GM18507 (cell line): Measurements from ENCODE around the gene ANGPTL3.

ENCODE experiments used
- DNase-seq: peaks from one replicate; pipeline ENCODE4 v3.0.0; 2011; ENCODE audit warnings: low read depth; ENCODE audit not compliant: insufficient read length; ENCODE audit errors: extremely low spot score
- FAIRE-seq: peaks from 2 replicates; lab custom pipeline; 2011; peaks lifted over from hg19 to GRCh38; lab: Jason Lieb, UNC

Gene ANGPTL3

DNA sequence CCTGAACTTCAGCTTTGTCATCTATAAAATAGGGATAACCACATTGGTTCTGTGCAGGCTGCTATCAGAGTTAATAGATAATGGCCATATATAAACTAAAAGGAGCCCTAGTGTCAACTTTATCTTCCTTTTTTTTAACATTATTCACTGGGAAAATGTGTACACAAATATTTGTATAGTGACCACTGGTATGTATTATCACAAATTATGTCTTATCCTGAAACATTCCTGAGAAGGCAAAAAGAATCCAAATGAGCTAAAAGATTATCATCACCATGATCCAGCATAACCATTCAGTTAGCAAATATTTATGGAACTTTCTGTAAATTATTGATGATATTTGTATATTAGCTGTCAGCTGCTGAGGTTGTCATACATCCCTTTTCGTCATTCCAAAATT is 16.6 kb downstream of the ANGPTL3 start:
- DNase-seq (no peak), FAIRE-seq (no peak)

DNA sequence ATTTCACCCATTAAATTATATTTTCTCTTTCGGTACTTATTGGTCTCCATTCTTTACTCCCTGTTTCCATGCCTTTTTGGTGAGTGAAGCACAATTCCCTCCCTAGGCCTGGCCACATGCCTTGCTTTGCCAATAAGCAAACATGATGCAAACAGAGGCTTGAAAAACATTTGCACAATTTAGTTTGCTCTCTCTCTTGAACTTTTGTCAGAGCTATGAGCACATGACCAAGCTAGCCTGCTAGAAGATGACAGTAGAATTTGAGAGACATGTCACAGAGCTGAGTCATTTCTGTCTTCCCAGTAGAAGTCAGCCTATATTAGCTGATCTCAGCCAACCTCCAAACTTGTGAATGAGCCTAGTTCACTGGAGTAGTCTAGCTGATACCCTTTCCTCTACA is 24.6 kb downstream of the ANGPTL3 start:
- peak; percentile 75 for FAIRE-seq
- DNase-seq = no peak

DNA sequence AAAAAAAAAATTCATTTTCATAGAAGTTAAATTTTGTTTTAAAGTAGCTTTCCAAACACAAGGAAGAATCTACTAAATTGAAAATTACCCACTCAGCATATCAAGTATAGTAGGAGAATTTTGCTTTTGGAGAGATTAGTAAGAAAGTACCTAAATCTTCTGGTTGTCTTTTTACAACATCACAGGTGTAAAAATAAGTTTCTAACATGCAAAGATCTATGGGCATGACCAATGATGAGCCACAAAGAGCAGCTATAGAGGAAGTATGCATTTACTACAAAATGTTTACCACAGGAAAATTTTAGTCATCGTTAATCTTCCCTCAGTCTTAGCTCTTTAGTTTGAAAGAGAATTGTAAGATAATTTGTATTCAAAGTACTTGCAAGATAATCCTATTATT is 28.1 kb downstream of the ANGPTL3 start:
- DNase-seq = no peak
- peak; percentile 56 for FAIRE-seq

DNA sequence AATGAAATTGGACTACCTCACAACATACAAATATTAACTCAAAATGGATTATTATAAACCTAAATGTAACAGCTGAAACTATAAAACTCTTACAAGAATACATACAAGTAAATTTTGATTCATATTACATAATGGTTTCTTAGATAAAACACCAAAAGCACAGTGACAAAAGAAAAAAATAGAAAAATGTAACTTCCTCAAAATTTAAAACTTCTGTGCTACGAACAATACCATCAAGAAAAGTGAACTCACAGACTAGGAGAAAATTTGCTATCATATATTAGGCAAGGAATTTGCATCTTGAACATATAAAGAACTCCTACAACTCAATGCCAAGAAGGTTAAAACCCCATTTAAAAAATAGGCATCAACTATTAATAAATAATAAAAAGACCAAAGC is 31.2 kb downstream of the ANGPTL3 start:
- FAIRE-seq (no peak), DNase-seq (no peak)

DNA sequence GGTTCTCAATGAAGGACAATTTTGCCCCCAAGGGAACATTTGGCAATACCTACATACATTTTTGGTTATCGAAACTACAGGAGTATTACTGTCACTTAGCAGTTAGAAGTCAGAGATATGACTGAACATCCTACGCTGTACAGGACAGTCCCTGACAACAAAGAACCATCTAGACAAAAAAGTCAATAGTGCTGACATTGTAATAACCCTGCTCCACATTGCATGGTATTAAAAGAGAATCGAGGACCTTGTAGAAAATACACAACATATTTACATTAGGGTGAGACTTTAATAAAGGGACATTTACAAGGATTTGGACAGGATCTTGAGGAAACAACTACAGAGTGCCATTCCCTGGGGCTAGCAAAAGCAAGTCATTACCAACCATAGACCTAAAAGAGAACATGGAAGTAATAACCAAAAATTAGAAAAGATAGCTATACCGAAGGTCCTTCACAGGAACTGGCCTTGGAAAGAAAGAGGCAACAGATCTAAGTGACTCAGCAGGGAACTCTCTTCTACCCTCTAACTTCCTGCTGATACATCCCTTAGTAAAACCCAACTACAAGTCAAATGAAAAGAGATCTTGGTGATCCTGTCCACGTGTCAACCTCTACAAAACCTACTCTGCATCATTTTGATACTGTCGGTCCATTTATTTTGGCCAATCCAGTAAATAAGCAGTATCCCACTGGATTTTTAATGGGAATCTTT is 40.2 kb downstream of the ANGPTL3 start:
- no peak for FAIRE-seq

DNA sequence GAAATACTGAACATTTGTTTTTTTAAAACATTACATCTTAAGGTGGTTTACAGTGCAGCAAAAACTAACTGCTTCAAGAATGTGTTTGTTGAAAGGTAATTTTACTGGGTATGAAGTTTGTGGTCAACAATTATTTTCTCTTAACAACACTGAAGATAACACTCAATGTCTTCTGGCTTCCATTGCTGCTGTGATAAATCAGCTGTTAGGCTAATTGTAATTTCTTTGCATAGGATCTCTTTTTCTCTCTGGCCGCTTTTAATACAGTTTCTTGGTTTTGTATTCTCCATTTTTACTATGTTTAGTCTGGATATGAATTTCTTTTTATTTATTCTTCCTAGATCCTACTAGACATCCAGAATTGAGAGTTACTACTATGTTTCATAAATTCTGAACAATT is 46.0 kb downstream of the ANGPTL3 start:
- FAIRE-seq (no peak), DNase-seq (no peak)

More for the DNA sequence above, 40.2 kb downstream of the ANGPTL3 start:
- no peak for DNase-seq

DNA sequence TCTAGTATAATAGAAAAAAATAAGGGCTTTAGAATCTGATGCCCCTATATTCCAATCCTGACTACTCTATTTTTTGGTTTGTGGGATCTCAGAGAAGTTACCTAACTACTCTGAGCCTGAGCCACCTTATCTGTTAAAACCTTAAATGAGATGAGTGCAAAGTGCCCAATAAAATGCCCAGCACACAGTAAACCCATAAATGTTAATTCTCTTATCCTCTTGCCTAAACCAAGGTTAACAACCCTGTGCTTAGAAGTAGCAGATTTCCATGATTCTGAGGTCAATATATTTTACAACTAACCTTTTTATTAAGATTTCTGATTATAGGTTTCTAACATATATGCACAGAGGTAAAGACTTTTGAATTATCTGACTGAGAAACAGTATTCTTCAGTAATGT is 55.1 kb downstream of the ANGPTL3 start:
- FAIRE-seq = no peak

DNA sequence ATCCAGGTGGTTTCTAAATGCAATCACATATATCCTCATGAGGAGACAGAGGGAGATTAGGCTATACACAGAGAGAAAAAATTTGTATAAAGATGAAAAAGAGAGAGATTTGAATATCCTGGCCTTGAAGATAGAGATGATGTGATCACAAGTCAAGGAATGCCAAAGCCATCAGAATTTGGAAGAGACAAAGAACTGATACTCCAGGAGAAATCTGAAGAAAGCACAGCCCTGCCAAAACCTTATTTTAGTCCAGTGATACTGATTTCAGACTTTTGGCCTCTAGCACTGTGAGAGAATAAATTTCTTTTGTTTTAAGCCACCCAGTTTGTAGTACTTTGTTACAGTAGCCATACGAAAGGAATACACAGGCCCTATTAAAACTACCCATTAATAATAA is 57.4 kb downstream of the ANGPTL3 start:
- FAIRE-seq (no peak), DNase-seq (no peak)

More for the DNA sequence above, 55.1 kb downstream of the ANGPTL3 start:
- no peak for DNase-seq
